Measurements from ENCODE around the gene ALDH3B2. TPM values are rescaled to one million over a fixed set of nuclear protein-coding genes. Genes with fewer than 3 reads are reported as not detected.

The ALDH3B2 gene
- total RNA-seq, 1 experiment from 2014 or later: not detected

DNA sequence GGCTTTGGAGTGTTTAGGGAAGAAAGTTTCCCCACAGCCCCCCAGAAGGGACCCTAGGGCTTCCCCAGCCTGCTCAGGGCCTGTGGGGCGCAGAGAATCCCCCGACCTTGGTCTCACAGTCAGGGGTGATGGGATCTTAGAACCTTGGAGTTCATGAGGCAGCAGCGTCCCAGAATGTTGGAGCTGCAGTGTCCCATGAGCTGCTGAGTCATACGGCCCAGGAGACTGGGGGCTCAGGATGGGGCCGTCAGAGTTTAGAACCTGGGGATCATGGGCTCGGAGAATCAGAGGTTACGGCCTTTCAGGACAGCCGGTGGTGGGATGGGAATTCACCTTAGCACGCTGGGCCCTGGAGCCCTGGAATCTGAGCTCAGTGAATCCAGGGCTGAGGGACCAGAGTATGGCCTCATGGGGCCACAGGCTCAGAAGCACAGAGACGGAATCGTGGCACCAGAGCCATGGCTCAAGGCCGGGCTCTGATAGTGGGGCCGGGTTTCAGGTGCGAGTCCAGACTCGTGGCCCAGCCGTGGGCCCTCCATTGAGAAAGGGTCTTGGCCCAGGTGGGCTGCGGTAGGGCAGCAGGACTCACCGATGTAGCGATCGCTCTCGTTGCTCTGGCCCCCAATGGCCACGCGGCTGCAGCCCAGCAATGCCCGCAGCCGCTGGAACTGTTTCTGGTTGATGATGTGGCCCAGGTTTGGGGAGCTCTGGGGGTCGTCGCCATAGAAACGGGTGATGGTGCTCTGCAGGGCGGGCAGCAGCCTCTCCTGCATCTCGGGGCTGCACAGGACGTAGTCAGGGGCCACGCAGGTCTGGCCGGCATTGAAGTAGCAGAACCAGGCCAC is 9.5 kb downstream of the ALDH3B2 start:
- ChIA-PET POLR2A (no interaction called here), RAD21 (ENCODE audit: low non-redundant PET in 1 of 2, low total read pairs in 2 of 2, uncharacterized antibody in 2 of 2, unreplicated experiment in 2 of 2) (no interaction called here)
- TF ChIP-seq, protein P1, sequence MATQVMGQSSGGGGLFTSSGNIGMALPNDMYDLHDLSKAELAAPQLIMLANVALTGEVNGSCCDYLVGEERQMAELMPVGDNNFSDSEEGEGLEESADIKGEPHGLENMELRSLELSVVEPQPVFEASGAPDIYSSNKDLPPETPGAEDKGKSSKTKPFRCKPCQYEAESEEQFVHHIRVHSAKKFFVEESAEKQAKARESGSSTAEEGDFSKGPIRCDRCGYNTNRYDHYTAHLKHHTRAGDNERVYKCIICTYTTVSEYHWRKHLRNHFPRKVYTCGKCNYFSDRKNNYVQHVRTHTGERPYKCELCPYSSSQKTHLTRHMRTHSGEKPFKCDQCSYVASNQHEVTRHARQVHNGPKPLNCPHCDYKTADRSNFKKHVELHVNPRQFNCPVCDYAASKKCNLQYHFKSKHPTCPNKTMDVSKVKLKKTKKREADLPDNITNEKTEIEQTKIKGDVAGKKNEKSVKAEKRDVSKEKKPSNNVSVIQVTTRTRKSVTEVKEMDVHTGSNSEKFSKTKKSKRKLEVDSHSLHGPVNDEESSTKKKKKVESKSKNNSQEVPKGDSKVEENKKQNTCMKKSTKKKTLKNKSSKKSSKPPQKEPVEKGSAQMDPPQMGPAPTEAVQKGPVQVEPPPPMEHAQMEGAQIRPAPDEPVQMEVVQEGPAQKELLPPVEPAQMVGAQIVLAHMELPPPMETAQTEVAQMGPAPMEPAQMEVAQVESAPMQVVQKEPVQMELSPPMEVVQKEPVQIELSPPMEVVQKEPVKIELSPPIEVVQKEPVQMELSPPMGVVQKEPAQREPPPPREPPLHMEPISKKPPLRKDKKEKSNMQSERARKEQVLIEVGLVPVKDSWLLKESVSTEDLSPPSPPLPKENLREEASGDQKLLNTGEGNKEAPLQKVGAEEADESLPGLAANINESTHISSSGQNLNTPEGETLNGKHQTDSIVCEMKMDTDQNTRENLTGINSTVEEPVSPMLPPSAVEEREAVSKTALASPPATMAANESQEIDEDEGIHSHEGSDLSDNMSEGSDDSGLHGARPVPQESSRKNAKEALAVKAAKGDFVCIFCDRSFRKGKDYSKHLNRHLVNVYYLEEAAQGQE (IDR thresholded peaks at IDR 0.05; ENCODE audit: low read depth): no peak
- no peak for TF ChIP-seq ELF1 (IDR thresholded peaks at IDR 0.05; ENCODE audit: borderline replicate concordance, low read depth)
- TF ChIP-seq RAD21 (IDR thresholded peaks at IDR 0.05; ENCODE audit: low read depth): no peak
- no peak for TF ChIP-seq ZNF274 (IDR thresholded peaks at IDR 0.05; ENCODE audit: low read depth, low read length)
- no peak for TF ChIP-seq EZH2phosphoT487 (IDR thresholded peaks at IDR 0.05; ENCODE audit: borderline replicate concordance)
- no peak for TF ChIP-seq YY1 (IDR thresholded peaks at IDR 0.05; ENCODE audit: extremely low read depth, insufficient replicate concordance, low read depth, low read length)
- TF ChIP-seq EGR1 (IDR thresholded peaks at IDR 0.05; ENCODE audit: low read depth): no peak
- no peak for TF ChIP-seq CEBPB (IDR thresholded peaks at IDR 0.05; ENCODE audit: low read depth)
- no peak for TF ChIP-seq POLR2AphosphoS5 (IDR thresholded peaks at IDR 0.05; ENCODE audit: low read depth, low read length)
- no peak for TF ChIP-seq EZH2 (IDR thresholded peaks at IDR 0.05)
- no peak for TF ChIP-seq TCF7L2 (IDR thresholded peaks at IDR 0.05; ENCODE audit: borderline replicate concordance, extremely low read depth, insufficient read depth, insufficient read length)
- no peak for TF ChIP-seq FOSL1 (IDR thresholded peaks at IDR 0.05; ENCODE audit: low read depth)
- TF ChIP-seq, protein P2, sequence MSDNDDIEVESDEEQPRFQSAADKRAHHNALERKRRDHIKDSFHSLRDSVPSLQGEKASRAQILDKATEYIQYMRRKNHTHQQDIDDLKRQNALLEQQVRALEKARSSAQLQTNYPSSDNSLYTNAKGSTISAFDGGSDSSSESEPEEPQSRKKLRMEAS (IDR thresholded peaks at IDR 0.05): no peak
- TF ChIP-seq SRF (IDR thresholded peaks at IDR 0.05; ENCODE audit: low read depth): no peak
- TF ChIP-seq JUND (IDR thresholded peaks at IDR 0.05): no peak
- TF ChIP-seq, protein P3, sequence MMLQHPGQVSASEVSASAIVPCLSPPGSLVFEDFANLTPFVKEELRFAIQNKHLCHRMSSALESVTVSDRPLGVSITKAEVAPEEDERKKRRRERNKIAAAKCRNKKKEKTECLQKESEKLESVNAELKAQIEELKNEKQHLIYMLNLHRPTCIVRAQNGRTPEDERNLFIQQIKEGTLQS (IDR thresholded peaks at IDR 0.05): no peak
- no peak for TF ChIP-seq SP1 (IDR thresholded peaks at IDR 0.05; ENCODE audit: low read depth)
- no peak for TF ChIP-seq CBX3 (IDR thresholded peaks at IDR 0.05; ENCODE audit: low read depth)

More for the DNA sequence above, 9.5 kb downstream of the ALDH3B2 start:
- Histone ChIP-seq H3K9me3 (ENCODE audit: control insufficient read depth in 1 of 2, insufficient read depth in 1 of 2, low read depth in 1 of 2, low read length in 2 of 2) (no peaks in the 10 kb centered on the region), H3K27me3 (ENCODE audit: insufficient read depth, low read length) (no peaks in the 10 kb centered on the region), H3K79me2 (ENCODE audit: insufficient read depth, low read length) (no peaks in the 10 kb centered on the region), H3K4me2 (ENCODE audit: low read length) (no peak overlapping the region), H3K9ac (ENCODE audit: low read length) (no peak overlapping the region), H3K9me2 (ENCODE audit: insufficient read depth) (no peaks in the 10 kb centered on the region), H4K20me1 (ENCODE audit: insufficient read depth) (no peaks in the 10 kb centered on the region), H2AFZ (ENCODE audit: low read depth, low read length, poor library complexity, severe bottlenecking) (no peak overlapping the region), H3K27ac (ENCODE audit: low read depth, low read length) (no peak overlapping the region), H3K36me3 (ENCODE audit: control insufficient read depth in 1 of 2, insufficient read depth in 2 of 2, low read length in 2 of 2) (no peaks in the 10 kb centered on the region), H3K4me1 (ENCODE audit: control insufficient read depth in 1 of 2, insufficient read depth in 2 of 2, low read length in 2 of 2) (no peaks in the 10 kb centered on the region; a peak in 1 of 4 replicates), H3K4me3 (replicated peaks in 1 of 2; ENCODE audit: low read depth in 1 of 2, low read length in 2 of 2) (no peak overlapping the region)
- no peak for DNase-seq (ENCODE audit: low read depth, low spot score)
- CTCF ChIA-PET: no interaction called here
- intact Hi-C loops (cut with micrococcal nuclease): no loop called here
- ATAC-seq: no peak
- BruUV-seq (replicated peaks): no TSS peak

Measured in HCT116 (cell line).